HT1080 (cell line): ENCODE results near the gene GRHL1. TPM values are rescaled to one million over a fixed set of nuclear protein-coding genes. Genes with fewer than 3 reads are reported as not detected.

ENCODE experiments used
- DNase-seq: peaks from one replicate; pipeline ENCODE4 v3.0.0-alpha.2; 2015; ENCODE audit warnings: low read depth
- total RNA-seq: library from RNA; depleted of rRNA; stranded (reverse); fragments of >200 nt; shearing (Covaris generic); gene quantifications from 2 replicates; pipeline ENCODE4 v1.2.3, GENCODE V29; 2014

GRHL1 gene
- total RNA-seq, 1 experiment from 2014 or later, result 0.11 TPM

- peak; percentile 39 for DNase-seq
These were observed 21.4 kb downstream of the GRHL1 start for GRCh38 chr2:9972621-9973479.

GRCh38 chr2:9973690-9974089 lies 22.2 kb downstream of the GRHL1 start:
- no peak for DNase-seq

DNA sequence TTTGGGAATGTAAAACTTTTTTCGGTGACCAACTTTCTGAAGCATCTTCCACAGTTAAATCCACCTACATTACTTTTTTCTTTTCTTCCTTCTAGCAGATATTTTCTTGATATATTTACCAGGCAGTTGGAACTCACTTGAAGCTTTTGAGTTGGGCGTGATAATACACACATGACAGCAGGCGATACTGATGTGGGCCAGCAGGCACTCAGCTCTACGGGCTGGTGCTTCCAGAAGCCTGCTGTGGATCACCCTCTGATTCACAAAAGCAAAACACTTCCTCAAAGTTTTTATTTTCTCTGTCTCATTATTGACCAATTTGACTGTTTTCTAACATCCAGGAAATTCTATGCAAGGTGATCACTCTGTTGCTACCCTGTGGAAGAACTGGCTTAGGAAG lies 22.9 kb downstream of the GRHL1 start:
- DNase-seq, result no peak

GRCh38 chr2:9975328-9975727 lies 23.8 kb downstream of the GRHL1 start:
- DNase-seq, result no peak

DNA sequence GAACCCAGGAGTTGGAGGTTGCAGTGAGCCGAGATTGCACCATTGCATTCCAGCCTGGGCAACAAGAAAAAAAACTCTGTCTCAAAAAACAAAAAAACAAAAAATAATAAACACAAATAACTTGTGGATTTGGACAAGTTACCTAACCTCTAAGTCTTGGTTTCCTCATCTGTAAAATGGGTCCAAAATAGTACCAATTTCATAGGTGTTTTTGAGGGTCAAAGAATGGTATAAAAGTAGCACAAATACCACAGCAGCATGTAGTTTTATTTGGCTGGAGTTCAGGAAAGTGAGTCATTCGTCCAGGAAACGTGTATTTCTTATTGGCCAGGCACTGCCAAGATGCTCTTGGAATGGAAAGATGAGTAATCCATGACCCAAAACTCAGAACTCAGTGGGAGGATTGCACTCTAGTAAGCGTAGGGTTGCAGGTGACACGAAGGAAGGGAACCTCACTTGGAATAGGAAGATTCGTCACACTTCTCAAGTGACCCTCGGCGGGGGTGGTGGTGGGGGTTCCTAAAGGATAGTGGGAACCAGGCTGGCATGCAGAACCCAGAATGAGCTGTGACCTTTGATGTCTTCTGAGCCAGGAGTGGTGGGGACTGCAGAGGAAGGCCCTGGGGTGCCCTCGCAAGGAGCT lies 24.4 kb downstream of the GRHL1 start:
- peak; percentile 95 for DNase-seq

- no peak for DNase-seq
These were observed 28.5 kb downstream of the GRHL1 start for GRCh38 chr2:9979977-9980376.

- DNase-seq, result no peak
These were observed 29.0 kb downstream of the GRHL1 start for GRCh38 chr2:9980520-9980919.

GRCh38 chr2:9981655-9982054 lies 30.2 kb downstream of the GRHL1 start:
- no peak for DNase-seq

GRCh38 chr2:9982248-9982647 lies 30.8 kb downstream of the GRHL1 start:
- no peak for DNase-seq

DNA sequence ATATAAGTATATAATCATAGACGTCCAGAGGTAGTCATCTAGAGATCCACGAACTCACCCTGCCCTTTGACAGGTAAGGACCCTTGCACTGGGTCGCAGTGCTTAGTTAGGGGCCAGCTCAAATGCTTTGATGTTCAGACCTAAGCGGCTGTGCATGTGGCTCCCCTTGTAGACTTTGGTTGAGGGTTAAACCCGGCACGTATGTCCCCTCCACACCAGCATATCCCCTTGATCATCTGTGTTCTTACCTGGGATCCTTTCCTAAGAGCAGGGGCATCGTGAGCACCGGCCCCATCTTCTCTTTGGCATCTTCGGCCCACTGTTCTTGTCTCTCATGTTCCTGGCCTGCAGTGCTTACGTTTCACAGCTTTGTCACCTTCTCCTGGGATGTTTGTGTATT lies 31.4 kb downstream of the GRHL1 start:
- DNase-seq, result no peak

DNA sequence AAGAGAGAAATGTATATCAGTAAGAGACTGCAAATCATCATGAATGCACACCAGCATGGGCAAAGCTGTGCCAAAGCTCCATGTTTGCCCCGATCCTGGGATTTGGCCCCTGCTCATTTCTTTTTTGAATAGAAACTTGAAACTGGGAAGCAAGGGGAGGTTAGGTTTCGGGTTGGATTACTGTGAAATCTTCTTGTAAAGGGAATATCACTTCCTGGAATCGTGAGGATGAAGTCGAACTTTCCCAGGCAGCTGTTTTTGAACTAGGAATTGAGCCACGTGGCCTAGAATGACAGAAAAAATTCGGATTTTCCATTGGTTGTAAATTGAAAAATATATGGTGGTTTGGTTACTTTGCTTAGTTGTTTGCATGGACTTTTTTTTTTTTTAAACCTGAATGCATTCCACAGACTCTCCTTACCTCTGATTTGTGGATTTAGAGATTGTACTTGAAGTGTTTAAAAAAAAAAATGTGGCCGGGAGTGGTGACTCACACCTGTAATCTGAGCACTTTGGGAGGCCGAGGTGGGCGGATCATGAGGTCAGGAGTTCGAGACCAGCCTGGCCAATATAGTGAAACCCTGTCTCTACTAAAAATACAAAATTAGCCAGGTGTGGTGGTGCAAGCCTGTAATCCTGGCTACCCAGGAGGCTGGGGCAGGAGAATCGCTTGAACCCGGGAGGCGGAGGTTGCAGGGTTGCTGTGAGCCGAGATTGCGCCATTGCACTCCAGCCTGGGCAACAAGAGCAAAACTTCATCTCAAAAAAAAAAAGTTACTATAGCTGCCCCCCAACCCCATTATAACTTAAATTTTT lies 32.1 kb downstream of the GRHL1 start:
- peak; percentile 26 for DNase-seq

GRCh38 chr2:9984217-9984739 lies 32.8 kb downstream of the GRHL1 start:
- DNase-seq, result peak; percentile 49

DNA sequence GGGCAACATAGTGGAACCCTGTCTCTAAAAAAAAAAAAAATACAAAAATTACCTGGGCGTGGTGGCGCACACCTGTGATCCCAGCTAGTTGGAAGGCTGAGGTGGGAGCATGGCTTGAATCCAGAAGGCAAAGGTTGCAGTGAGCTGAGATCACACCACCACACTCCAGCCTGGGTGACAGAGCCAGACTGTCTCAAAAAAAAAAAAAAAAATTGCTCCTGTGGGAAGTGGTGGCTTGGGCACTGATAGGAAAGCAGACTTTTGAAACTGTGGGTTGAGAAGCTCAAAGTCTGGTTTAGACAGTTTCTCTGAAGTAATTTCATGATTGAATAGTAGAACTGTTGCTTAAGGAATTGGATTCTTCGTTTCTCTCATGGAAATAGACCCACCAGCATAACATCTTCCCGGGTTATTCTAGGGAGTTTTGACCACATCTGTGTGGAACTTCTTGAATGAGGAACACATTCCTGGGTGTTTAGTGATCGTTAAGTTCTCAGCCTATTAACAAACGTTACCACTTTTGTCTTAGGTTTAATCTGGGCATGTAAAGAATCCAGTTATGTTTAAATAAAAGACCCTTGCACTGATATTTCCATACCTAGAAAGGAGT lies 33.5 kb downstream of the GRHL1 start:
- DNase-seq, result no peak

DNA sequence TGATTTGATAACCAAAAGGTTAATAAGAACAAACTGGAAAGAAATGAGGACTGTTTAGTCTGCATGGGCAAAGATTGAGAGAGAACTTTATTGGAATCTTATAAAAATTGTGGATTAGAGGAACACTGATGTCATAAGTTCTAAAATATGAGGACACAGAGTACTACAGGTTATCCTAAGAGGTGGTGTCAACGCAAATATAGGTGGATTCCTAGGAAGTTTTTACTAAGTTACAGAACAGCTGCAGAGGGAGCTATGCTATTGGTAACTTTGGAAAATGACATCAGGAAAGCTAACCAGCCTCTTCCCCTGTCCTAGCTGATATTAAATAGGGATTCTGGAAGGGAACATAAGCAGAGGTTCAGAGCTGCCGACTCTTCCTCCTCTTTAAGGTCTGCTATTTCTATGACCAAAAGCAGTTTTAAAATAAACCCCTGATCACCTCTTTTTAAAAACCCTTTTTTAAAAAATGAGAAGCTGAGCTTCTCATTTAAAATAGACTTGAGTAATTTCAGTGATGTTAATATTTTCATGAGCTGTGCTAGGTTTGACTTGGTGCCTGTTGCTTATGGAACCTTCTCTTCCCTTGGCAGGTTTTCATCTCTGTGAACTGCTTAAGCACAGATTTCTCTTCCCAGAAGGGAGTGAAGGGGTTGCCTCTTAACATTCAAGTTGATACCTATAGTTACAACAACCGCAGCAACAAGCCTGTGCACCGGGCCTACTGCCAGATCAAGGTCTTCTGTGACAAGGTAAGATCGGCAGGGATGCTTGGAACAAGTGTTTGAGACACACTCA lies 34.2 kb downstream of the GRHL1 start:
- no peak for DNase-seq

DNA sequence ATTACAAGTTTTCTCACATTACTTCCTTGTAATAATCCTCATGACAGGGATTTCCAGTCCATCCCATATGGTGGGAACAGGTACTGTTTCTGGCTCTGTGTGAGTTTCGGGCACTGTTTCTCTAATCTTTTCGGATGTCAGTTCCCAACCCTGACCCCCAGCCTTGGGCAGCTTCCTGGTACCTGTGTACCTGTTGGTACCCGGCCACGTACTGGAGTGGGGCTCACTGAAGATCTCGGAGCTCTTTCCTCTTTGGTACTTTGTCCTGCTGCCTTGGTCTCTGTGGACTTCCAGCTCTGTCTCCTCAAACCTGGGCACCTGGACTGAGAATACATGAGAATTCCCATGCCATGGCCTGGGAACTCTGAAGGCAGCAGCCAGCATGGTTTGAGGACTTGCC lies 36.8 kb downstream of the GRHL1 start:
- DNase-seq, result no peak

DNA sequence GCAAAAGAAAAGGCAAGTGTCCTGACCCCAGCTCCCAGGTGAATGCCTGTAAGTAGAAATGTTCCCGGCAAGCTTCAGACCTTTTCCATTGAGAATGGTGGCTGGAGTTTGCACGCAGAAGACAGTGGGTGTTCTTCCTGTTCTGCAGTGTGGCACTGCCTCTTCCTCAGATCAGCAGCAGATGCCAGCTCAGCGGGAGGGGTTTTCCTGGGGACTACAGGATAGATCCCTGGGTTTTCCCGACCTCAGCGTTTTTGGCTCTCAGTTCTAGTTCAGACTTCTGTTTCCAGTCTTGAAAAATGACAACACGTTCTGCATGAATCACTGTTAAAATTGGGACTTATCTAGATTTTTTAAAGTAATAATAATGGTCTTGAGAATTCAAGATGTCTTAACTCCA lies 39.2 kb downstream of the GRHL1 start:
- no peak for DNase-seq

DNA sequence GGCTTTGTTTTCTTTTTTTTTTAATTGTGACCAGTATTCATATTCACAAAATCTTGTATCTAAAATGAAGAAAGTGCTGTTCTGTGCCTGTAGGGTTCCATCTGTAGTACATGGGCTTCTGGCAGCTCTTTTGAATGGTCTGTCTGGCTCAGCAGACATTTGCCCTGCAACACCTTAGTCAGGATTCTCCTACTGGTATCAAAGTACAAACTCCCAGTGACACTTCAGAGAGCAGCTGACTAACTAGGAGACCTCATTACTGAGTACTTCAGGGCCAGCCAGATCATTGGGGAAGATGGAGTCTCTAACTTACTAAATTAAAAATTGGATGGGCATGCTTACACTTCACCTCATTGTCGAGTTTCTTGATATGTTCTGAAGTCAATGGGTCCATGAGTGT lies 39.7 kb downstream of the GRHL1 start:
- DNase-seq, result no peak

DNA sequence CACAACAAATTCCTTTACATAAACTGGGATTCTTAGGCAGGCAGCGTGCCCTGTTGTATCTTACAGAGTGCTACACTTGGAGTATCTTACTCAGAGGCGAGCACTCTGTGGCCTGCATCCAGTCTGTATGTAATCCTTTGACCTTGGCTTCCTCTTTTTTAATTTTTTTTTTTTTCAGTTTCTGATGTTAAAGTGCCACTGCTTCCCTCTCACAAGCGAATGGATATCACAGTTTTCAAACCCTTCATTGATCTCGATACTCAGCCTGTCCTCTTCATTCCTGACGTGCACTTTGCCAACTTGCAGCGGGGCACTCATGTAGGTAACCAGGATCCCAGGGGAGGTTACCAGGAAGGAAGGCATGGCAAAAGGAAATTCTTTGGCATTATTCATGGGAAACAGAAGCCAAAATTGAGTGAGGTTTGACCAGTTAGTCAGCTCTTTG lies 40.4 kb downstream of the GRHL1 start:
- DNase-seq, result peak; percentile 33

DNA sequence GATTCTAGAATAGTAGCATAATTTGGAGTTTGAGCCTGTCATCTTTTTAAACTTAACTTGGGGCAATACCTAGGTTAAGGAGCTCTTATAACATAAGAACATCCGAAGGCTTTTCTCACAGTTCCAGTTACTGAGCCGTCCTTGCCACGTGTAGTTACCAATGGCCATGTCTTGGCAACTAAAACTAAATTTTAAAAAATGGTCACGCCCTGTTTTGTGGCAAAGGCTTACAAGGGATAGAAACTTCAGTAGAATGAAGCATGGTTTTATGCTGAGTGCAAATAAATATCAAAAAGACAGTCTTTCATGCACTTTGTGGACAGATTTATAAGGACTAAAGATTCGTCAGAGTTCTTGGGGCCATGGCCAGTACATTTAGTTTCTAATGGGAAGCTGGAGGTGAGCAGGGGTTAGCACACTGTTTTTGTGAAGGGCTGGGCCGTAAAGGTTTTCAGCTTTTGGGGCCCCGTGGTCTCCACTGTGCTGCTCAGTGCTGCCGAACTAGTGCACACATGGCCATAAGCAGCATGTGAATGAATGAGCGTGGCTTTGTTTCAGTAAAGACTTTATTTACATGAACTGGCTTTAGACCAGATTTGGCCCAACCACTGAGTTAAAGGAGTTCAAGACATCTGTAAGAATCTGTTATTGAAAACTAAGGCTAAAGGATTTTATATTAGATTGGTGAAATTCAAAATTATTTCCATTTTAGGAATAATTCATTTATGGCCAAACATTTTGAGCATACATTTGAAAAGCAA lies 41.1 kb downstream of the GRHL1 start:
- no peak for DNase-seq
